GM21737 (cell line): ENCODE measurements around the gene BEND4.
"Not testable (repeated sequence)": the region's sequence is repeated elsewhere in the genome, so short reads cannot be mapped to it uniquely, and the experiment has no call there.

Experiments
- ATAC-seq: cut with Tn5 transposase; IDR thresholded peaks from one replicate; pipeline ENCODE4 v1.9.1; 2021; ENCODE audit warnings: mild to moderate bottlenecking, moderate library complexity; ENCODE audit not compliant: unreplicated experiment

The BEND4 gene

GRCh38 chr4:42152507-42153504 is at the start of gene BEND4:
Gene BEND4 (minus strand): TSS chr4:42152655. CDS start chr4:42152143, 512 bp downstream.
- peak; percentile 18 for ATAC-seq

GRCh38 chr4:42197341-42197740 is 44.9 kb upstream of the BEND4 start:
- no peak for ATAC-seq

GRCh38 chr4:42172921-42173320 is 20.5 kb upstream of the BEND4 start:
- ATAC-seq, result no peak

GRCh38 chr4:42172128-42172790 is 19.8 kb upstream of the BEND4 start:
- ATAC-seq, result no peak

- ATAC-seq, result peak; percentile 100
Measured at GRCh38 chr4:42167709-42168108, 15.3 kb upstream of the BEND4 start.

- ATAC-seq, result not testable (repeated sequence)
Measured at GRCh38 chr4:42166186-42166585, 13.7 kb upstream of the BEND4 start.

GRCh38 chr4:42159271-42160001 is 7.0 kb upstream of the BEND4 start:
- ATAC-seq, result peak; percentile 57

- peak; percentile 60 for ATAC-seq
Measured at GRCh38 chr4:42151568-42152506, 618 bp downstream of the BEND4 start.

GRCh38 chr4:42150653-42151567 is 1.5 kb downstream of the BEND4 start:
- peak; percentile 27 for ATAC-seq

GRCh38 chr4:42149004-42149403 is 3.5 kb downstream of the BEND4 start:
- no peak for ATAC-seq

- no peak for ATAC-seq
Measured at GRCh38 chr4:42148425-42148824, 4.0 kb downstream of the BEND4 start.

- no peak for ATAC-seq
Measured at GRCh38 chr4:42144028-42144427, 8.4 kb downstream of the BEND4 start.

GRCh38 chr4:42142591-42142990 is 9.9 kb downstream of the BEND4 start:
- no peak for ATAC-seq

- no peak for ATAC-seq
Measured at GRCh38 chr4:42136371-42136770, 16.1 kb downstream of the BEND4 start.

GRCh38 chr4:42133006-42133405 is 19.4 kb downstream of the BEND4 start:
- no peak for ATAC-seq

- ATAC-seq, result no peak
Measured at GRCh38 chr4:42132099-42132498, 20.4 kb downstream of the BEND4 start.

- no peak for ATAC-seq
Measured at GRCh38 chr4:42123071-42123644, 29.3 kb downstream of the BEND4 start.

GRCh38 chr4:42122237-42122636 is 30.2 kb downstream of the BEND4 start:
- no peak for ATAC-seq

- ATAC-seq, result no peak
Measured at GRCh38 chr4:42119886-42120285, 32.6 kb downstream of the BEND4 start.
